GM21528 (cell line): Measurements from ENCODE around the gene OR8S1.
"Not testable (repeated sequence)": the region's sequence is repeated elsewhere in the genome, so short reads cannot be mapped to it uniquely, and the experiment has no call there.

ENCODE experiments used
- ATAC-seq: cut with Tn5 transposase; IDR thresholded peaks from one replicate; pipeline ENCODE4 v1.9.1; 2021; ENCODE audit warnings: mild to moderate bottlenecking, moderate library complexity; ENCODE audit not compliant: unreplicated experiment, low FRiP score

Gene OR8S1

GRCh38 chr12:48553666-48554343 is 28.4 kb downstream of the OR8S1 start:
- not testable (repeated sequence) for ATAC-seq

DNA sequence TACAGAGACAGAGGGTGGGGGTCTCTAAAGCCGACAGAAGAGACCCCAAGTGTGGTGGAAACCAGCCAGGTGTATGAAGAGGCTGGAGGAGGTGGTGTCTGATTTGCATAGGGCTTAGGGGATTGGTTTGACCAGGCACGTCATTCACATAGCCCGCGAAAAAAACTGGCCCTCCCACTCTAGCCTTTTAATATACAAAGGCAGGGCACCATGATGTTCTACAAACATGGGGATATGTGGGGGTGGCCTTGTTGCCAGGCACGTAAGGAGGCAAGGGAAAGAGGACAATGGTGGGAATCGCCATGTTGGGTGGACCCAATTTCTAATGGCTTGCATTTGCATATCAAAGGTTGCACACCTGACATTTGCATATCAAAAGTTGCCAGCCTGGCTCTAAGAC is 31.2 kb downstream of the OR8S1 start:
- no peak for ATAC-seq

DNA sequence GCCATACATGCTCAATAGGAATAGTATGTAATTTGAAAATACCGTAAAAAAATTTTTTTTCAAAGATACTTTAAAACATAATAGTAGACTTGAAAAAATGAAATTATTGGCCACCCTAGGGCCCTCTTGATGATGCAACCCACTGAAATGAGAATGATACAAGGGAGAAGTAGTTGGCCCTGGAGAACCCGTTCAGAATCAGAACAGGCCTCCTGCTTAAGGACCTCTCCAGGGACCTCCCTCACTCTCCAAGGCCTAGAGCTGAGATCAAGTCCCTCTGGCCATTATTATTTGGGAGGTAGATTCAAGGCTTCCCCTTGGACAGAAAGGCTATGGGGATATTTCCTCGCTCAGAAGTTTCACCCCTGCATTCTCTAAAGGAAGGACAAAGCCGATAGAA is 32.5 kb downstream of the OR8S1 start:
- no peak for ATAC-seq

- no peak for ATAC-seq
These were observed 42.3 kb downstream of the OR8S1 start for GRCh38 chr12:48567731-48568130.

DNA sequence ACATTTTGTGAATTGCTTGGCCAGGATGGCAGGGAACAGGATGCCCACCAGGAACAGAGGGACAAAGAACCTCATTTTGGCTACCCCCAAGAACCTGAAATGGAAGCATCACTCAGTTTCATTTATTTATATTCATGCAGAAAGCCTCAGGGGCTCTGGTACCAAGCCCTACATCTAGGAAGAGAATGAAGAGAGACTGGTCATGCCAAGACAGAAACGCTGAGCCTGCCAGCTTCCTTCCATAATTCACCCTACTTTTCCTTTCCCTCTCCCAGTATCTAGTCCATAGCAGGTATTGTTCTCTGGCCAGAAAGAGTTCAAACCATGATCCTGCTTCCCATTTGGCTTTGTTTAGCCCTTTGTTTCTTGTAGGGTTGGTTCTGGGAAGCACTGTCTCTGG is 44.5 kb downstream of the OR8S1 start, which contains the start of gene LALBA:
Gene LALBA, minus strand, starts transcription at position 101 of the 400 bp plus-strand sequence. Its CDS starts 26 bp downstream, at position 75.
- no peak for ATAC-seq

- ATAC-seq: no peak
These were observed 46.9 kb downstream of the OR8S1 start for GRCh38 chr12:48572326-48572725.
